K562 (cell line): ENCODE results near the gene POLR2A. TPM values are rescaled to one million over a fixed set of nuclear protein-coding genes. Genes with fewer than 3 reads are reported as not detected.

Experiments used
- ATAC-seq: fragments of 200-7000 bp; cut with Tn5 transposase; 3 replicates; pipeline ENCODE4 v1.9.1; 2020; ENCODE audit warnings: moderate library complexity
- BruUV-seq: library from RNA; stranded (reverse); fragments of 400-500 nt; replicated peaks from 2 replicates; lab custom pipeline; 2021; lab: Mats Ljungman, UMichigan
- CTCF ChIA-PET: fragments of 300-600 bp; formaldehyde crosslinking; extraction: SDS; loops from one replicate; lab custom pipeline; 2021; ENCODE audit warnings: low intra/inter-chr PET ratio; lab: Yijun Ruan, JAX
- POLR2A ChIA-PET: fragments of 300-600, 350-650 bp; sonication (Branson Sonifier 250); formaldehyde crosslinking; extraction: SDS; loops from one replicate; lab custom pipeline; 2021; ENCODE audit warnings: antibody characterized with exemption, inconsistent platforms; lab: Yijun Ruan, JAX
- DNase-seq, 4 experiments: peaks; one replicate each; pipeline versions ENCODE4 v3.0.0 to v3.0.0-alpha.2; 2011 to 2018; ENCODE audit warnings: low spot score in 3 of 4, mixed read lengths in 3 of 4; ENCODE audit errors: extremely low read depth in 1 of 4
- FAIRE-seq: peaks from 2 replicates; lab custom pipeline; 2011; peaks lifted over from hg19 to GRCh38; lab: Jason Lieb, UNC
- H2AFZ ChIP-seq: 2 replicates; pipeline ENCODE4 v1.6.0; 2011; ENCODE audit warnings: low read depth, low read length, control low read depth, inconsistent platforms
- H3K27ac ChIP-seq: fragments of 200-600 bp; 3 replicates; pipeline ENCODE4 v1.8.0; 2011; ENCODE audit warnings: low read depth, mild to moderate bottlenecking, control low read depth, inconsistent platforms, low read length, moderate library complexity, mixed read lengths; ENCODE audit errors: extremely low read depth
- H3K27me3 ChIP-seq, 2 experiments: fragments of 300-600 bp in 1 of 2; 2 replicates in 1 of 2; 3 replicates in 1 of 2; pipeline versions ENCODE4 v1.6.0 to v1.8.0; 2011; ENCODE audit warnings: inconsistent platforms in 2 of 2, low read length in 2 of 2, mild to moderate bottlenecking in 1 of 2, mixed read lengths in 1 of 2, moderate library complexity in 1 of 2; ENCODE audit not compliant: control insufficient read depth in 2 of 2, insufficient read depth in 2 of 2
- H3K36me3 ChIP-seq: fragments of 300-600 bp; 3 replicates; pipeline ENCODE4 v1.8.0; 2011; ENCODE audit warnings: mild to moderate bottlenecking, low read length, inconsistent platforms; ENCODE audit not compliant: control insufficient read depth, insufficient read depth
- H3K4me1 ChIP-seq, 2 experiments: fragments of 200-600 bp in 1 of 2; replicated peaks in 1 of 2; 2 replicates in 1 of 2; 3 replicates in 1 of 2; pipeline versions ENCODE4 v1.5.1 to v1.8.0; 2011; ENCODE audit warnings: inconsistent platforms in 2 of 2, low read length in 2 of 2, mild to moderate bottlenecking in 1 of 2, mixed read lengths in 1 of 2, moderate library complexity in 1 of 2; ENCODE audit not compliant: control insufficient read depth in 2 of 2, insufficient read depth in 2 of 2
- H3K4me2 ChIP-seq: 2 replicates; pipeline ENCODE4 v1.6.1; 2011; ENCODE audit warnings: low read length, control low read depth, inconsistent platforms, mixed read lengths; ENCODE audit not compliant: insufficient read depth
- H3K4me3 ChIP-seq: fragments of 200-600 bp; sonication (generic), shearing (Covaris generic); 2 replicates; pipeline ENCODE4 v1.5.1; 2016; ENCODE audit warnings: control low read depth, inconsistent platforms
- H3K79me2 ChIP-seq: fragments of 200-600 bp; 3 replicates; pipeline ENCODE4 v1.8.0; 2011; ENCODE audit warnings: low read length, inconsistent platforms; ENCODE audit not compliant: control insufficient read depth, insufficient read depth
- H3K9ac ChIP-seq, 2 experiments: 2 replicates each; pipeline versions ENCODE4 v1.6.0 to v1.6.1; 2011; ENCODE audit warnings: low read depth in 2 of 2, low read length in 2 of 2, control low read depth in 1 of 2, inconsistent platforms in 1 of 2, mild to moderate bottlenecking in 1 of 2, mixed read lengths in 1 of 2; ENCODE audit not compliant: insufficient read depth in 1 of 2
- H3K9me1 ChIP-seq: one replicate; pipeline ENCODE4 v1.6.0; 2011; ENCODE audit warnings: inconsistent platforms, mild to moderate bottlenecking, low read length, moderate library complexity; ENCODE audit not compliant: control insufficient read depth, insufficient read depth
- H3K9me3 ChIP-seq: replicated peaks from 2 replicates; pipeline ENCODE4 v1.5.1; 2011; ENCODE audit warnings: low read depth, low read length, inconsistent platforms; ENCODE audit not compliant: control insufficient read depth, insufficient read depth
- H4K20me1 ChIP-seq: replicated peaks from 2 replicates; pipeline ENCODE4 v1.6.1; 2011; ENCODE audit warnings: low read length, inconsistent platforms, mixed read lengths; ENCODE audit not compliant: control insufficient read depth, insufficient read depth
- ARID1B ChIP-seq: fragments of 450-650 bp; IDR thresholded peaks from 2 replicates; pipeline ENCODE4 v1.6.1; 2016; ENCODE audit warnings: antibody characterized with exemption, mild to moderate bottlenecking, inconsistent platforms
- BMI1 ChIP-seq: fragments of 150-350 bp; IDR thresholded peaks from 2 replicates; pipeline ENCODE4 v1.6.1; 2014; ENCODE audit warnings: low read length
- IFI16 ChIP-seq: fragments of 250-450 bp; sonication (Bioruptor Pico); IDR thresholded peaks from 2 replicates; pipeline ENCODE4 v2.1.2; 2022; ENCODE audit warnings: mild to moderate bottlenecking, inconsistent platforms
- MBD1 ChIP-seq: fragments of 250-450 bp; sonication (Bioruptor Pico); IDR thresholded peaks from 2 replicates; pipeline ENCODE4 v1.8.0; 2022; ENCODE audit warnings: inconsistent platforms
- RERE ChIP-seq: sonication (generic); formaldehyde crosslinking; IDR thresholded peaks from 2 replicates; pipeline ENCODE4 v1.8.0; 2023; ENCODE audit warnings: missing genetic modification reagents, mild to moderate bottlenecking, borderline replicate concordance
- RREB1 ChIP-seq: fragments of 250-450 bp; sonication (Bioruptor Pico); IDR thresholded peaks from 2 replicates; pipeline ENCODE4 v1.4.0; 2020
- ZNF121 ChIP-seq: sonication (generic); formaldehyde crosslinking; conservative IDR thresholded peaks from 2 replicates; pipeline ENCODE4 v1.8.0; 2022; ENCODE audit warnings: missing genetic modification reagents
- whole genome bisulfite sequencing: fragments of 100-300 bp; shearing (Covaris generic); methylation state at CpG from one replicate; pipeline ENCODE4 v1.1.6; 2016; ENCODE audit warnings: low coverage, mixed read lengths; ENCODE audit not compliant: insufficient coverage; ENCODE audit errors: missing lambda C conversion rate; 5-methylcytosine and 5-hydroxymethylcytosine counted together
- in situ Hi-C: fragments of 300-500 bp; cut with MboI; formaldehyde crosslinking; loops from 4 replicates; pipeline ENCODE4 v1.15.0; 2018; ENCODE audit warnings: inconsistent platforms, mixed read lengths
- intact Hi-C: fragments of 100-400 bp; cut with micrococcal nuclease; formaldehyde crosslinking; loops from 2 replicates; pipeline ENCODE4 v1.14.2; 2022
- polyA plus RNA-seq, 8 experiments: library from polyadenylated mRNA; depleted of rRNA in 4 of 8; stranded (reverse) in 5 of 8; unstranded in 3 of 8; fragments of >200 nt; fragmentation: Nextera tagmentation in 2 of 8; fragmentation: Illumina TruSeq in 1 of 8; extraction: Ambion mirVana in 2 of 8; extraction: Trizol in 1 of 8; gene quantifications; 2 replicates each; pipeline versions ENCODE4 v1.2.1 to v1.2.3, GENCODE V29; 2011 to 2014; ENCODE audit warnings: inconsistent platforms in 1 of 8, missing spikeins in 1 of 8
- total RNA-seq, 7 experiments: library from RNA; depleted of rRNA in 6 of 7; stranded (reverse); fragments of >200 nt in 6 of 7; fragmentation: Illumina TruSeq in 2 of 7; extraction: Trizol in 2 of 7; gene quantifications; 2 replicates each; pipeline versions ENCODE4 v1.2.1 to v1.2.3, GENCODE V29; 2011 to 2021; ENCODE audit warnings: low replicate concordance in 1 of 7

Gene POLR2A
- total and polyA plus RNA-seq, 9 of the 15 experiments (the other 6 are each of a cell fraction or from before 2014, with no cell fraction given) = 1.3 to 109 (median 12.4) TPM

- H3K4me2 ChIP-seq = peak overlapping the region; percentile 76
- FAIRE-seq (no peak), ATAC-seq (no peak), DNase-seq (no peak)
- in situ Hi-C loops (no loop called here), intact Hi-C loops (loop anchor here (5.0 kb wide), 2 partner anchors 37 to 43 kb away; partner anchors contain the start of genes POLR2A, SLC35G6 and TMEM256)
- peaks cover 3% of the 10 kb centered on the region for H3K9me1 ChIP-seq
- no peaks in the 10 kb centered on the region for H3K27me3 ChIP-seq
- BruUV-seq = TSS peak; percentile 23
- H3K4me1 ChIP-seq = peaks cover 20 to 69% of the 10 kb centered on the region in 2 experiments; a peak in 4 of 5 replicates
- H3K79me2 ChIP-seq = peaks cover 7% of the 10 kb centered on the region; the same call in 2 of the 3 replicates
- POLR2A ChIA-PET = interaction anchor here (1.0 to 4.2 kb wide), 3 partner anchors 15 to 85 kb away, joined by 3 to 21 read pairs (median 3); partner anchors contain the start of gene POLR2A
- H3K27ac ChIP-seq = no peak overlapping the region
- CTCF ChIA-PET = no interaction called here
- peak overlapping the region; percentile 68 to 92; a peak in 3 of 4 replicates for H3K9ac ChIP-seq
- H3K4me3 ChIP-seq = peak overlapping the region; percentile 52
- no peaks in the 10 kb centered on the region for H3K9me3 ChIP-seq
- WGBS = 64% methylated on average over 9 of the region's 11 CpGs
- H4K20me1 ChIP-seq = no peaks in the 10 kb centered on the region
- peak overlapping the region; percentile 89 for H2AFZ ChIP-seq
- no peaks in the 10 kb centered on the region for H3K36me3 ChIP-seq
- TF ChIP-seq RERE (no peak), BMI1 (no peak), ZNF121 (CRISPR knock-in tag) (no peak), MBD1 (CRISPR knock-in tag) (no peak), ARID1B (no peak), IFI16 (CRISPR knock-in tag) (no peak), RREB1 (CRISPR knock-in tag) (no peak)
These were observed 45.3 kb upstream of the POLR2A start for GRCh38 chr17:7438656-7439460.
